Midbrain (tissue), 1 donor: ENCODE data around the gene EHHADH.
A peak's percentile ranks its signal among the peaks of the same experiment; 100 is the strongest.
"Not testable (repeated sequence)": the region's sequence is repeated elsewhere in the genome, so short reads cannot be mapped to it uniquely, and the experiment has no call there.

Experiments used
- DNase-seq: peaks from one replicate; lab custom pipeline; 2025; lab: John Stamatoyannopoulos, UW

The EHHADH gene

GRCh38 chr3:185251272-185251671 lies 2.6 kb downstream of the EHHADH start:
- DNase-seq, result no peak

GRCh38 chr3:185250653-185251052 lies 3.2 kb downstream of the EHHADH start:
- DNase-seq, result no peak

- no peak for DNase-seq
Measured at GRCh38 chr3:185250247-185250646, 3.6 kb downstream of the EHHADH start.

- no peak for DNase-seq
Measured at GRCh38 chr3:185242642-185243041, 11.2 kb downstream of the EHHADH start.

GRCh38 chr3:185236969-185237368 lies 16.9 kb downstream of the EHHADH start:
- no peak for DNase-seq

DNA sequence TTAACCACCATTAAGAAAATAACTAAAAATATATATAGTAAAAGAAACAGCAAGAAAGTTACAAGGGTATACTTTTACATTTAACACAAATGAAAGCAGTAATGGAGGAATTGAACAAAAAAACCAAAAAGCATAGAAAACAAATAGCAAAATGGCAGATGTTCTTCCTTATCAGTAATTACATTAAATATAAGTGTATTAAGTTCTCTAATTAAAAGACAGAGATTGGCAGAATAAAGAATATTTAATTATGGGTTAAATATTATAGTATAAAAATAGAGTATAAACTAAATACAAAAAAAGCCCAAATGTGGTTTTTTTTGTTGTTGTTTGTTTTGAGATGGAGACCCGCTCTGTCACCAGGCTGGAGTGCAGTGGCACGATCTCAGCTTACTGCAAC lies 20.5 kb downstream of the EHHADH start:
- no peak for DNase-seq

- not testable (repeated sequence) for DNase-seq
Measured at GRCh38 chr3:185226526-185226925, 27.3 kb downstream of the EHHADH start.

- no peak for DNase-seq
Measured at GRCh38 chr3:185225523-185225922, 28.3 kb downstream of the EHHADH start.

- no peak for DNase-seq
Measured at GRCh38 chr3:185225080-185225479, 28.8 kb downstream of the EHHADH start.

DNA sequence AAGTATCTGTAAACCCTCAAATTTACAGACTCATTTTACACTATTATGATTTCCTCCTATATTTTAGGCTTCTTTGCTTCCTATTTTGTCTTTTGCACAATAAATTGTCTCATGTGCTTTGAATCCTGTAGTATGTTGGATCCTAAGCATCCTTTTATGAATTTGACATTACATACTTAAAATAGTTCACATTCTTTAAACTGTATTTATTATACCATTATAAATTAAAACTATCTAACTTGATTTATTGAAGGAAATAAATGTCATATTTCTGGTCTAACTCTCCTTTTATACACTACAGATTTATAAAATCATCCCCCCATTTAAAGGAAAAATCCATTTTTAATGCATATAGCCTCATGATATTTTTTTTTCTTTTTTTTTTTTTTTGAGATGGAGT lies 32.6 kb downstream of the EHHADH start:
- DNase-seq, result no peak

DNA sequence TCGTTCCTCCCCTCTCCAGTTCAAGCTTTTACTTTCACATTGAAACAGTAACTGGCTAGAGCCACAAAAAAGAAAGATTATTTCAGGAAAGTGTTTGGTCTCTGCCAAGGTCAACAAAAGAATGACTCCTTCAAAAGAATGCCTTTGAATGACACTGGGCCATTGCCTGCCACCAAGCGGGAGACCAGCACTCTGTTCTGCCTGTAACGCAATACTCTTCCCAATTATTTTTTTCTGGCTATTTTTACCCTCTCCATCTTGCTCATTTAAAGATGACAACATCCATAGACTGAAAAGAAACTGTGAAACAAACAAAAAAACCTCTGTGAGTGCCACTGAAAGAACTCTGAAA lies 37.3 kb downstream of the EHHADH start:
- peak; percentile 40 for DNase-seq

GRCh38 chr3:185215873-185216606 lies 37.8 kb downstream of the EHHADH start:
- DNase-seq, result peak; percentile 10

- DNase-seq, result no peak
Measured at GRCh38 chr3:185212559-185212958, 41.3 kb downstream of the EHHADH start.

GRCh38 chr3:185212086-185212485 lies 41.8 kb downstream of the EHHADH start:
- DNase-seq, result no peak

- DNase-seq, result peak; percentile 0
Measured at GRCh38 chr3:185210621-185211142, 43.2 kb downstream of the EHHADH start.

- no peak for DNase-seq
Measured at GRCh38 chr3:185208823-185209222, 45.0 kb downstream of the EHHADH start.

- no peak for DNase-seq
Measured at GRCh38 chr3:185207931-185208746, 45.7 kb downstream of the EHHADH start.

DNA sequence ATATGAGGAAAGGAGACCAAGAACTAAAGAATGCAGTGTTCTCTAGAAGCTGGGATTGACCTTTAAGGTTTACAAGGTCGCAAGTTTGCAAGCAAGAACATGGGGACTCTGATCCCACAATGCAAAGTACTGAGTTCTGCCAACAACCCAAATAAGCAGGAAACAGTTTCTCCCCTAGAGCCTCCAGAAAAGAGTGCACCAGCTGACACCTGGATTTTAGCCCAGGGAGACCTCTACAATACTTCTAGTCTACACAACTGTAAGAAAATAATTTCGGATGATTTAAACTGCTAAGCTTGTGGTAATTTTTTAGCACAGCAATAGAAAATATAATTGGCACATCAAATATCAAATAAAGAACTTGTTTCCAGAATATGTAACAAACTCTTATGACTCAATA lies 46.4 kb downstream of the EHHADH start:
- DNase-seq, result peak; percentile 7

DNA sequence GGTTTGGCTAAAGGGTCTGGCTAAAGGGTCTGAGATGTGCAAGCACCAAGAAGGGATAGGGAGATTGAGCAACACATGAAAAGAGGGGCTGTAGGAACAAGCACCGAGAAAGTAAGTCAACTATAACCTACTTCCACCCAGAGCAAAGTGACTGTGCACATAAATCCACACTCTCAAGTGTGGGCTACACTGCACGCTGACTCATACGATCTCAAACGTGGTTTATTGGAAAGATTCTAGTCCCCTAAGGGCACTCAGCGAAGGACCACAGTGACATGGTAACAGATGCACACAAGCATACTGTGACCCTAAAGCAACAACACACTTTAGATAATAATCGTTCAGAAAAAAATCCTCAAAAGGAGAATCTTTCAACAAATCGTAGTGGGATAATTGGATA lies 48.0 kb downstream of the EHHADH start:
- DNase-seq, result no peak

GRCh38 chr3:185204894-185205293 lies 49.0 kb downstream of the EHHADH start:
- no peak for DNase-seq

DNA sequence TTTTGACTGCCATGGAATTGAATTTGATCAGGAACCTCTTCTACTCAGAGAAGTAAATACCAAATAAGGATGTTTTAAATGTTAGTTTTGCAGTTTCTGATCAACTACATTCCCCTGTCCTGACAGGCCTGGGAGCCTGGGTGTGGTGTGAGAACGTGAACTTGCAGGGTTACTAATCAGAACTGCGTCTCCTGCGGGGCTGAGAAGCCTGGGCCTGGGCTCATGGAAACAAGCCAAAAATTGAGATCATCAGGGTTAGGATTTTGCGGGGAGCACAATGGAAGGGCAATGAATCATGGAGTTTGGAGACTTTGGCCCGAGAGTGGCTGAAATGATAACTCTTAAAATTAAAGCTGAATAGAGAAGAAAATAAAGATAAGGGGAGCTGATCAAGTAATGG lies 53.2 kb downstream of the EHHADH start:
- no peak for DNase-seq

GRCh38 chr3:185199671-185200070 lies 54.2 kb downstream of the EHHADH start:
- DNase-seq, result no peak

DNA sequence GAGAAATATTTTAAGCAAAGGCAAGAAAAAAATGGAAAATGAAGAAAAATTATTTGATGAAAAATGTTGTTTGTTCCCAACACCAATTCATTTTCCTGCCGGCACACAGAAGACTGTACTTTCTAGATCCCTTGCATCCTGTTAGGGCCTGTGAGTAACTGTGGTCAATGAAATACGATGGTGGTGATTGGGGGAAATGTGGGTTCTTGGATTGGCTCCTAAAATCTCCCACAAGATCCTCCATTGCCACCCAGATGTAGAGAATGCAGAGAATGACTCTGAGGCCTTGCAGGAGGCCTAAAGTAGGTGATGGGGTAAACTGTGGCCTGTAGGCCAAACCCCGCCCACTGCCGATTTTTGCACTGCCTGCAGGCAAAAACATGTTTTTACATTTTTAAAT lies 54.6 kb downstream of the EHHADH start:
- no peak for DNase-seq
